H9 (cell line): ENCODE results near the gene VDAC1. TPM values are rescaled to one million over a fixed set of nuclear protein-coding genes. Genes with fewer than 3 reads are reported as not detected.

Experiments used
- DNase-seq: peaks from one replicate; pipeline ENCODE4 v3.0.0-alpha.2; 2017
- H2AFZ ChIP-seq: one replicate; pipeline ENCODE4 v1.6.1; 2013; ENCODE audit warnings: mild to moderate bottlenecking, low read length, control low read depth, moderate library complexity
- H2AK5ac ChIP-seq: 2 replicates; pipeline ENCODE4 v1.6.1; 2013; ENCODE audit warnings: low read length, control low read depth, mixed read lengths; ENCODE audit not compliant: insufficient read length
- H2BK120ac ChIP-seq: one replicate; pipeline ENCODE4 v1.6.1; 2013; ENCODE audit warnings: low read depth, mild to moderate bottlenecking, low read length, control low read depth, inconsistent platforms; ENCODE audit not compliant: poor library complexity, severe bottlenecking
- H2BK12ac ChIP-seq: 2 replicates; pipeline ENCODE4 v1.6.1; 2013; ENCODE audit warnings: low read length, control low read depth, mixed read lengths, low read depth; ENCODE audit not compliant: insufficient read length
- H2BK15ac ChIP-seq: 2 replicates; pipeline ENCODE4 v1.6.1; 2013; ENCODE audit warnings: low read depth, low read length, control low read depth
- H2BK20ac ChIP-seq: one replicate; pipeline ENCODE4 v1.6.1; 2013; ENCODE audit warnings: low read depth, mild to moderate bottlenecking, low read length, control low read depth, inconsistent platforms; ENCODE audit not compliant: poor library complexity, severe bottlenecking
- H2BK5ac ChIP-seq: 2 replicates; pipeline ENCODE4 v1.6.1; 2013; ENCODE audit warnings: low read length, control low read depth, mixed read lengths; ENCODE audit not compliant: insufficient read length
- H3K14ac ChIP-seq: 2 replicates; pipeline ENCODE4 v1.6.1; 2013; ENCODE audit warnings: low read length, control low read depth; ENCODE audit not compliant: insufficient read depth
- H3K18ac ChIP-seq: 2 replicates; pipeline ENCODE4 v1.6.1; 2013; ENCODE audit warnings: low read depth, mild to moderate bottlenecking, mixed read lengths, low read length, control low read depth; ENCODE audit not compliant: insufficient read length
- H3K23ac ChIP-seq: 2 replicates; pipeline ENCODE4 v1.6.1; 2013; ENCODE audit warnings: low read length, control low read depth, mixed read lengths, low read depth; ENCODE audit not compliant: insufficient read length
- H3K23me2 ChIP-seq: 2 replicates; pipeline ENCODE4 v1.6.1; 2013; ENCODE audit warnings: low read depth, mild to moderate bottlenecking, mixed read lengths, low read length, control low read depth; ENCODE audit not compliant: insufficient read length, poor library complexity, severe bottlenecking
- H3K27ac ChIP-seq: 2 replicates; pipeline ENCODE4 v1.5.1; 2013; ENCODE audit warnings: low read length, control low read depth, mixed read lengths, low read depth; ENCODE audit not compliant: insufficient read length
- H3K27me3 ChIP-seq: 2 replicates; pipeline ENCODE4 v1.6.1; 2013; ENCODE audit warnings: low read length, control low read depth, inconsistent platforms; ENCODE audit not compliant: insufficient read depth
- H3K4ac ChIP-seq: 2 replicates; pipeline ENCODE4 v1.6.1; 2013; ENCODE audit warnings: low read depth, mild to moderate bottlenecking, control low read depth, inconsistent platforms, low read length, moderate library complexity
- H3K4me1 ChIP-seq: 2 replicates; pipeline ENCODE4 v1.6.1; 2013; ENCODE audit warnings: low read length, control low read depth, inconsistent platforms; ENCODE audit not compliant: insufficient read depth
- H3K4me2 ChIP-seq: 2 replicates; pipeline ENCODE4 v1.6.1; 2013; ENCODE audit warnings: low read length, control low read depth, mixed read lengths; ENCODE audit not compliant: insufficient read length, insufficient read depth
- H3K56ac ChIP-seq: 2 replicates; pipeline ENCODE4 v1.6.1; 2013; ENCODE audit warnings: low read depth, mild to moderate bottlenecking, mixed read lengths, low read length, control low read depth; ENCODE audit not compliant: insufficient read length
- H3K79me1 ChIP-seq: 2 replicates; pipeline ENCODE4 v1.6.1; 2013; ENCODE audit warnings: low read depth, mild to moderate bottlenecking, moderate library complexity, low read length, control low read depth, inconsistent platforms; ENCODE audit not compliant: insufficient read depth, poor library complexity, severe bottlenecking
- H3K79me2 ChIP-seq: 2 replicates; pipeline ENCODE4 v1.6.1; 2013; ENCODE audit warnings: low read length, control low read depth, inconsistent platforms; ENCODE audit not compliant: insufficient read depth
- H3K9ac ChIP-seq: 2 replicates; pipeline ENCODE4 v1.6.1; 2013; ENCODE audit warnings: low read length, control low read depth, mixed read lengths; ENCODE audit not compliant: insufficient read length; ENCODE audit errors: extremely low read depth
- H3K9me3 ChIP-seq: one replicate; pipeline ENCODE4 v1.6.1; 2013; ENCODE audit warnings: low read depth, low read length, inconsistent platforms; ENCODE audit not compliant: control insufficient read depth
- H3T11ph ChIP-seq: one replicate; pipeline ENCODE4 v1.6.1; 2013; ENCODE audit warnings: mild to moderate bottlenecking, low read length, control low read depth, inconsistent platforms
- H4K20me1 ChIP-seq: one replicate; pipeline ENCODE4 v1.6.1; 2013; ENCODE audit not compliant: control insufficient read depth, insufficient read length, insufficient read depth
- H4K5ac ChIP-seq: 2 replicates; pipeline ENCODE4 v1.6.1; 2013; ENCODE audit warnings: low read depth, mild to moderate bottlenecking, mixed read lengths, low read length, control low read depth; ENCODE audit not compliant: insufficient read length
- H4K8ac ChIP-seq: replicated peaks from 2 replicates; pipeline ENCODE4 v1.6.1; 2013; ENCODE audit warnings: low read length, control low read depth, mixed read lengths, low read depth; ENCODE audit not compliant: insufficient read length
- H4K91ac ChIP-seq: 2 replicates; pipeline ENCODE4 v1.6.1; 2013; ENCODE audit warnings: low read depth, mild to moderate bottlenecking, moderate library complexity, mixed read lengths, low read length, control low read depth; ENCODE audit not compliant: insufficient read length
- H3K27ac Mint-ChIP-seq, 3 experiments: 2 replicates in 2 of 3; 3 replicates in 1 of 3; pipeline ENCODE4 v1.8.0; 2020 to 2021; ENCODE audit warnings: mixed read lengths in 3 of 3, mild to moderate bottlenecking in 1 of 3, moderate library complexity in 1 of 3
- H3K27me3 Mint-ChIP-seq: 2 replicates; pipeline ENCODE4 v1.8.0; 2021; ENCODE audit warnings: low read depth, mild to moderate bottlenecking, moderate library complexity, mixed read lengths
- H3K36me3 Mint-ChIP-seq, 3 experiments: 2 replicates in 2 of 3; 3 replicates in 1 of 3; pipeline ENCODE4 v1.8.0; 2020 to 2021; ENCODE audit warnings: low read depth in 3 of 3, mixed read lengths in 3 of 3; ENCODE audit not compliant: insufficient read depth in 1 of 3
- H3K4me1 Mint-ChIP-seq, 2 experiments: 2 replicates each; pipeline ENCODE4 v1.8.0; 2020; ENCODE audit warnings: mixed read lengths in 2 of 2
- H3K4me3 Mint-ChIP-seq, 2 experiments: 2 replicates in 1 of 2; 3 replicates in 1 of 2; pipeline ENCODE4 v1.8.0; 2020 to 2021; ENCODE audit warnings: mild to moderate bottlenecking in 2 of 2, mixed read lengths in 2 of 2, moderate library complexity in 1 of 2
- H3K9me3 Mint-ChIP-seq, 2 experiments: 2 replicates in 1 of 2; 3 replicates in 1 of 2; pipeline ENCODE4 v1.8.0; 2020; ENCODE audit warnings: mild to moderate bottlenecking in 2 of 2, mixed read lengths in 2 of 2, moderate library complexity in 1 of 2
- CTCF ChIP-seq: fragments of 200-600 bp; sonication (generic); conservative IDR thresholded peaks from 3 replicates; pipeline ENCODE4 v1.8.0; 2021; ENCODE audit warnings: antibody characterized with exemption, mild to moderate bottlenecking
- WGBS: extraction: QIAGEN DNeasy Blood & Tissue Kit; methylation state at CpG from one replicate; pipeline ENCODE4 v1.1.7; 2013; ENCODE audit warnings: missing lambda C conversion rate, low lambda C conversion rate, mixed read lengths; ENCODE audit not compliant: insufficient read length; ENCODE audit errors: extremely low coverage; 5-methylcytosine and 5-hydroxymethylcytosine counted together
- total RNA-seq: library from RNA; stranded (reverse); gene quantifications from 2 replicates; pipeline ENCODE4 v1.2.1, GENCODE V29; 2021

The VDAC1 gene
- total RNA-seq, 1 experiment from 2014 or later = 208 TPM

GRCh38 chr5:134043793-134044792 is 39.3 kb upstream of the VDAC1 start:
- WGBS = no CpG with 5 or more reads among the region's 18 CpGs

More at GRCh38 chr5:134043793-134044792, 39.3 kb upstream of the VDAC1 start:
- no peak overlapping the region for H2BK12ac ChIP-seq
- no peak overlapping the region for H2AK5ac ChIP-seq
- H3K56ac ChIP-seq = no peak overlapping the region
- no peak overlapping the region for H3K27ac Mint-ChIP-seq
- no peaks in the 10 kb centered on the region for H3K9me3 ChIP-seq
- TF ChIP-seq CTCF = no peak
- H3K9ac ChIP-seq = no peak overlapping the region
- peaks cover 0 to 5% of the 10 kb centered on the region in 2 experiments; a peak in 3 of 5 replicates for H3K9me3 Mint-ChIP-seq
- H3K79me2 ChIP-seq = no peaks in the 10 kb centered on the region
- no peaks in the 10 kb centered on the region for H3K36me3 Mint-ChIP-seq
- DNase-seq = no peak
- no peaks in the 10 kb centered on the region for H4K20me1 ChIP-seq
- H3K14ac ChIP-seq = no peak overlapping the region
- peaks cover 20 to 21% of the 10 kb centered on the region in 2 experiments for H3K4me1 Mint-ChIP-seq
- H3K4me1 ChIP-seq = peaks cover 6% of the 10 kb centered on the region; the same call in 1 of the 2 replicates
- no peak overlapping the region for H2AFZ ChIP-seq
- no peak overlapping the region for H3K4ac ChIP-seq
- no peak overlapping the region for H4K5ac ChIP-seq
- H4K91ac ChIP-seq = no peak overlapping the region
- no peak overlapping the region for H3K27ac ChIP-seq
- no peaks in the 10 kb centered on the region for H3K23me2 ChIP-seq
- no peak overlapping the region for H4K8ac ChIP-seq
- H3K4me3 Mint-ChIP-seq = no peak overlapping the region; a peak in 1 of 5 replicates
- no peak overlapping the region for H3K4me2 ChIP-seq
- no peak overlapping the region for H2BK20ac ChIP-seq
- no peak overlapping the region for H2BK120ac ChIP-seq
- H2BK5ac ChIP-seq = no peak overlapping the region
- no peaks in the 10 kb centered on the region for H3K79me1 ChIP-seq
- no peak overlapping the region for H3T11ph ChIP-seq
- no peaks in the 10 kb centered on the region for H3K27me3 ChIP-seq
- no peak overlapping the region for H2BK15ac ChIP-seq
- H3K23ac ChIP-seq = no peak overlapping the region
- peaks cover 65% of the 10 kb centered on the region for H3K27me3 Mint-ChIP-seq
- H3K18ac ChIP-seq = no peak overlapping the region
